ENCODE data around the gene SULT1B1.

The SULT1B1 gene

DNA sequence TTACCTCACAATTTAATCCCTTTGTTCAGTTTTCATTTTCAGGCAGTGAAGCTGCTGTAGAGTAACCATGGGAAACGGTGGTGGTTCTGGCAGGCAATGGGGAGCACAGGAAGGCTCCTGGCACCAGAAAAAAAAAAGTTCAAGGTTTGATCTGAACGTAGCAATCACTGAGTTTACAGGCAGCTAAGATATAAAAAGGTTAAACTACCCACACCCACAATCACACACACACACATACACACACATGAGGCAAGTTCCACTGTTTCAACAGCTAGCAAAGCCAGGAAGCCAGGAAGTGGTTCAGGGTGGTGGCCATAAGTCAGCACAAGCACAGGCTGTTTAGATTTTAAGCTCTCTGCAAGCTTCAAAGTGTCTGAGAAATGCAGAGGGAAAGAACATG is at the start of gene SULT1B1:
TSS of gene SULT1B1 (minus strand) at position 166 of the 400 bp plus-strand sequence. CDS start 5,403 bp downstream, outside the sequence.
- Histone ChIP-seq H3K4me3 (no peak within 1 kb of the TSS), H3K27ac (peak within 1 kb of the TSS in 1 of 2 donors; percentile 4)
- TF ChIP-seq, protein P1, sequence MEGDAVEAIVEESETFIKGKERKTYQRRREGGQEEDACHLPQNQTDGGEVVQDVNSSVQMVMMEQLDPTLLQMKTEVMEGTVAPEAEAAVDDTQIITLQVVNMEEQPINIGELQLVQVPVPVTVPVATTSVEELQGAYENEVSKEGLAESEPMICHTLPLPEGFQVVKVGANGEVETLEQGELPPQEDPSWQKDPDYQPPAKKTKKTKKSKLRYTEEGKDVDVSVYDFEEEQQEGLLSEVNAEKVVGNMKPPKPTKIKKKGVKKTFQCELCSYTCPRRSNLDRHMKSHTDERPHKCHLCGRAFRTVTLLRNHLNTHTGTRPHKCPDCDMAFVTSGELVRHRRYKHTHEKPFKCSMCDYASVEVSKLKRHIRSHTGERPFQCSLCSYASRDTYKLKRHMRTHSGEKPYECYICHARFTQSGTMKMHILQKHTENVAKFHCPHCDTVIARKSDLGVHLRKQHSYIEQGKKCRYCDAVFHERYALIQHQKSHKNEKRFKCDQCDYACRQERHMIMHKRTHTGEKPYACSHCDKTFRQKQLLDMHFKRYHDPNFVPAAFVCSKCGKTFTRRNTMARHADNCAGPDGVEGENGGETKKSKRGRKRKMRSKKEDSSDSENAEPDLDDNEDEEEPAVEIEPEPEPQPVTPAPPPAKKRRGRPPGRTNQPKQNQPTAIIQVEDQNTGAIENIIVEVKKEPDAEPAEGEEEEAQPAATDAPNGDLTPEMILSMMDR (IDR thresholded peaks at IDR 0.05) = no peak
- DNase-seq (ENCODE audit: low spot score) = no peak

DNA sequence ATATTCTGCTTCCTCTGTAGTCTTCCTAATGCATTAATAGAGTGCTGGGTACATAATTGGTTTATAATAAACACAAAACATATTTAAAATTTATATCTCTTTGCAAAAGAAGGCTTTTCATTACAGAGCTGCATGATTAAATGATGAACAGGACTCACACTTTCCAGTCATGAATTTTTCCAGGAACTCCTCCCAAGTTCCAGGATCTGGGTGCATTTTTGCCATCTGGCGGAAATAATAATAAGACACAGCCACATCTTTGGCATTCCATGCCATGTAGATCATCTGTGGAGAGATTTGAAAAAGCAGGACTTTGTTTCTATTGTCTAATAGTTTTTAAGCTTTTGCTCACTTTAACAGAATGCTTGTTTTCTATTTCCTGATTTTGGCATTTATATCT is 40.2 kb upstream of the SULT1B1 start:
- H3K4me3 ChIP-seq = no peak overlapping the region
- TF ChIP-seq, protein P1 (IDR thresholded peaks at IDR 0.05) = no peak
- no peak overlapping the region for H3K27ac ChIP-seq
- no peak for DNase-seq (ENCODE audit: low spot score)

DNA sequence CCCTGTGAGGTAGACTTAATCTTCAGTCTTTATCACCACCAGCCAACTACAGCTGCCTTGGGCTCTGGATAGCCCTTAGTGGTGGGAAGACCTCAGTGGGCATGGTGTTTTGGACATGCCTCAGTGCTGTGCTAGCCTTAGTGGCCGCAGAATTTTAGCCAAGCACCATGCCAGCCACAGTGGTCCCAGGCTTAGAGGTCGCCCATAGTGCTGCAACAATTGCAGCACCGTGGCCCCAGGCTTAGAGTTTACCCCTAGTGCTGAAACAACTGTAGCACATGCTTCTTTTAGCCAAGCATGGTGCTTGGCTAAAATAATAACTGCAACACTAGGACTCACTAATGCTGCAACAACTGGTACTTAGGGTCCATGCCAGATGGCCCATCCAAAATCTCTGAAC is 38.9 kb upstream of the SULT1B1 start:
- TF ChIP-seq, protein P1 (IDR thresholded peaks at IDR 0.05) = no peak
- no peak for DNase-seq (ENCODE audit: low spot score)
- no peak overlapping the region for H3K4me3 ChIP-seq
- H3K27ac ChIP-seq = no peak overlapping the region

DNA sequence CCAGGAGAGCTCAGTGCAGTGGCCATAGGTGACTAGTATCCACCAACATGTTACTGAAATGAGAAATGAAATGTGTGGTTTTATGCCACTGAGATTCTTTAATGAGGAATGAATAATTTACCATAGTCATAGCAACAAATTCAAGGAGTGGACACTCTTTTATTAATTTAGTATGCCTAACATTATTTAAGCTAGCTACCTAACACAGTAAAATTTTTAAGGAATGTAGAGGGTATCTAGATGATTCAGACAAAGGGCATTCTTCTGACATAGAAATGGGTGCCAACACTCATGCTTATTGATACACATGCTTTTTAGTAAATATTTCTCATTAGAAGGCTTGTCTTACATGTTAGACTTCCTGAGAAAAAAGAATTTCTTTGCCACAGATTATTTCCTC is 33.3 kb upstream of the SULT1B1 start:
- TF ChIP-seq, protein P1 (IDR thresholded peaks at IDR 0.05) = no peak
- H3K27ac ChIP-seq = no peak overlapping the region
- no peak for DNase-seq (ENCODE audit: low spot score)
- no peak overlapping the region for H3K4me3 ChIP-seq

DNA sequence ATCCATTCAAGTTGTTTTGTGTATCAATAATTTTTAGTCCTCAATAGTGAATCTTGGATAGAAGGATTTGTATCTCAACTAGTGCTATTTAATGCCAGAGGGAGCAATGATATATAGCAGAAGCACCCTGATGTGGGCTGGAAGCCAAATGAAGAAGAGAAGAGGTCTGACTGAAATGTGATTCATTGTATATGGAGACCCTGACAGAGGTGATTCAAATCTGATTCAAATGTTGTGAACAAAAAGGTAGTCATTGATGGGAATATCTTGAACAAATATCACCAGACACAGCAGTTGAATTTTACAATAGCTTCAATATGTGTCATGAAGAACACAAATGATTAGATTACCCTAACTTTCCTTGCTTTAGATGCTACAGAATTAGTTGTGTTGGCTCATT is 27.5 kb upstream of the SULT1B1 start:
- no peak overlapping the region for H3K4me3 ChIP-seq
- H3K27ac ChIP-seq = no peak overlapping the region
- DNase-seq (ENCODE audit: low spot score) = no peak
- TF ChIP-seq, protein P1 (IDR thresholded peaks at IDR 0.05) = no peak

DNA sequence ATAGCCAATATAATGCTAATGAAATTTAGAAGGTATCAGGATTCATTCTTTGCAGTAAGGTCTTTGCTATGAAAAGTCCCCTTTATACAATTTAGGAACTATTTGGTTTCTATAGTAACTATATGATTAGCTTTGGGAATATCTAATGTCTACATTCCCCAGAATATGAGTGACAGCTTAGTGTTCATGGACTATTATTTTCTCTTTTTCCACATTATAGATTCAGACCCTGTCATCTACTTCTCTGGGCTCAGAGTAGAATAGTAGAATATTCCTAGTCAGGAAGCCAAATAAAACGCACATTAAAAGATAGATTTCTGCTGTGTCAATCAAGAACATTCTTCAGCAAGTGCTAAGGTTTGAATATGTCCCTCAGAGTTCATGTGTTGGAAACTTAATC is 26.1 kb upstream of the SULT1B1 start:
- DNase-seq (ENCODE audit: low spot score) = no peak
- Histone ChIP-seq H3K27ac (no peak overlapping the region), H3K4me3 (no peak overlapping the region)
- TF ChIP-seq, protein P1 (IDR thresholded peaks at IDR 0.05) = no peak

DNA sequence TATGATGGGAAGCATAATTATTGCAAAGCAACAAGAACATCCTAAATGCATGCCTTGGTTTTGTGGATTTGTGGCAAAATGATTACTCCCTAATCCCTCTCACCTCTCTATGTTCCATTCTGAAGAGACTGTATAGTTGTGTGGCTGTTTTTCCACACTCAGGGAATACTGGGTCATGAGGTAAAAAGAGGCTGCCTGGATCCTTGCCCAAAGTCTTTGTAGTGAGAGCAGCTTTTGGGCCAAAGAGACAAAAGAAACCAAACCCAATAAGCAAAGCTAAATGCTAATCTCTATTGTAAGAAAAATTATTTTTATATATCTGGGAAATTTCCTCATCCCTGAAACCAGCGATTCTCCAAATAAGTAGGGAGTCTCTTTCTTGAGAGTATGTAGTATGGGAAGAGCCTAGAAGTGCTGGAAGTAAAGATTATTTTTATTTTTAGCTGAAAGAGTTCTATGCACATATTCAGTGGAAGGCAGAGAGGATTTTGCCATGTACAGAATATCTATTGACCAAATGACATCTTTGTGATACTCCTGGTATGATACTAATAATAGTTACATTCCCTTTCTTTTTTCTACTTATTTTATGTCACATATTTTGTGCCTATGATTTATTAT is 24.9 kb upstream of the SULT1B1 start:
- Histone ChIP-seq H3K27ac (no peak overlapping the region), H3K4me3 (no peak overlapping the region)
- TF ChIP-seq, protein P1 (IDR thresholded peaks at IDR 0.05) = no peak
- DNase-seq (ENCODE audit: low spot score) = no peak

All from coronary artery (tissue), 2 donors.